ENCODE measurements around the gene LRRC59. TPM values are rescaled to one million over a fixed set of nuclear protein-coding genes. Genes with fewer than 3 reads are reported as not detected.

LRRC59 gene
- total and polyA plus RNA-seq, 2 donors (not counting 1 experiment from before 2014, with no cell fraction given) = 27.7 to 31.2 TPM

GRCh38 chr17:50332196-50332595, 65.1 kb downstream of the LRRC59 start:
- H3K4me1 Mint-ChIP-seq = no peaks in the 10 kb centered on the region
- no peak overlapping the region for H3K9ac ChIP-seq (ENCODE audit: low read length)
- no peaks in the 10 kb centered on the region for H3K36me3 ChIP-seq (replicated peaks in 1 of 2; ENCODE audit: control extremely low read depth in 1 of 2, control insufficient read depth in 1 of 2, extremely low read depth in 1 of 2, insufficient read depth in 2 of 2, low read length in 1 of 2)
- no peak overlapping the region for H3K4me2 ChIP-seq (replicated peaks; ENCODE audit: low read depth, low read length, poor library complexity, severe bottlenecking)
- H3K27ac ChIP-seq (ENCODE audit: low read length in 2 of 2) = no peak overlapping the region
- no peak overlapping the region for H2AFZ ChIP-seq (ENCODE audit: insufficient read depth, low read depth, low read length, poor library complexity, severe bottlenecking)
- no peak overlapping the region for H3K4me3 ChIP-seq (ENCODE audit: control extremely low read depth in 1 of 5, extremely low read depth in 1 of 5, insufficient read depth in 1 of 5, low read depth in 2 of 5, low read length in 4 of 5)
- ATAC-seq (ENCODE audit: low read depth) (no peak), DNase-seq (no peak)
- H4K20me1 ChIP-seq (ENCODE audit: control insufficient read depth, insufficient read depth, low read length, poor library complexity, severe bottlenecking) = no peaks in the 10 kb centered on the region
- H3K4me3 Mint-ChIP-seq = no peak overlapping the region
- H3K79me2 ChIP-seq (ENCODE audit: control insufficient read depth, insufficient read depth, low read length) = no peaks in the 10 kb centered on the region
- no peak overlapping the region for H3K27ac Mint-ChIP-seq
- ChIA-PET POLR2A (no interaction called here), CTCF (no interaction called here)
- H3K27me3 ChIP-seq (replicated peaks in 1 of 4; ENCODE audit: control extremely low read depth in 1 of 4, control insufficient read depth in 3 of 4, insufficient read depth in 4 of 4, low read length in 3 of 4) = peaks cover 0 to 3% (median 0%) of the 10 kb centered on the region in 4 experiments
- TF ChIP-seq CTCF (IDR thresholded peaks at IDR 0.05) (no peak), EZH2 (IDR thresholded peaks at IDR 0.05; ENCODE audit: borderline replicate concordance, insufficient read depth, low read depth, low read length, poor library complexity, severe bottlenecking) (no peak)
- no peaks in the 10 kb centered on the region for H3K9me3 Mint-ChIP-seq (ENCODE audit: insufficient read depth)
- WGBS (ENCODE audit: insufficient coverage) = 76% methylated on average over 5 of the region's 6 CpGs
- intact Hi-C loops (cut with micrococcal nuclease) = no loop called here
- H3K27me3 Mint-ChIP-seq = peaks cover 12% of the 10 kb centered on the region
- H3K4me1 ChIP-seq (ENCODE audit: control insufficient read depth in 2 of 2, insufficient read depth in 2 of 2, low read length in 2 of 2) = no peaks in the 10 kb centered on the region
- peaks cover 0 to 3% (median 0%) of the 10 kb centered on the region in 3 donors for H3K9me3 ChIP-seq (ENCODE audit: control extremely low read depth in 1 of 3, control insufficient read depth in 2 of 3, insufficient read depth in 1 of 3, low read length in 2 of 3)

Small RNA genes lying within 50 kb of the gene (small RNA-seq; reads per million reads assigned to genes)
- not detected for gene RF00019 (ENCODE audit: insufficient read length, low read depth, low replicate concordance)

Other genes with a start within 250 kb of the LRRC59 start
- 217 and 220 TPM in 2 replicates for gene PPP1R9B, start 246.8 kb downstream of the LRRC59 start, total RNA-seq
- 80.7 and 123 TPM in 2 replicates for gene PPP1R9B, start 246.8 kb downstream of the LRRC59 start, polyA plus RNA-seq
- 3.8 and 4.4 TPM in 2 replicates for gene SGCA, start 231.5 kb downstream of the LRRC59 start, total RNA-seq
- 4.5 and 6.0 TPM in 2 replicates for gene SGCA, start 231.5 kb downstream of the LRRC59 start, polyA plus RNA-seq
- gene COL1A1, start 195.9 kb downstream of the LRRC59 start, total RNA-seq = 9.1 and 11.6 TPM in 2 replicates
- gene COL1A1, start 195.9 kb downstream of the LRRC59 start, polyA plus RNA-seq = 0.66 and 8.4 TPM in 2 replicates
- gene TMEM92, start 123.1 kb downstream of the LRRC59 start, total RNA-seq = not detected in 2 replicates
- not detected in 2 replicates for gene TMEM92, start 123.1 kb downstream of the LRRC59 start, polyA plus RNA-seq
- 29.9 and 30.3 TPM in 2 replicates for gene XYLT2, start 51.4 kb downstream of the LRRC59 start, total RNA-seq
- 15.5 and 21.5 TPM in 2 replicates for gene XYLT2, start 51.4 kb downstream of the LRRC59 start, polyA plus RNA-seq
- gene MRPL27, start 24.3 kb downstream of the LRRC59 start, total RNA-seq = 33.5 and 40.2 TPM in 2 replicates
- gene MRPL27, start 24.3 kb downstream of the LRRC59 start, polyA plus RNA-seq = 19.8 and 32.5 TPM in 2 replicates
- 2.3 and 3.4 TPM in 2 replicates for gene EME1, start 24.3 kb downstream of the LRRC59 start, total RNA-seq
- gene EME1, start 24.3 kb downstream of the LRRC59 start, polyA plus RNA-seq = 1.6 and 3.0 TPM in 2 replicates
- 66.1 and 82.6 TPM in 2 replicates for gene ACSF2, start 28.7 kb upstream of the LRRC59 start, total RNA-seq
- 59.6 and 62.1 TPM in 2 replicates for gene ACSF2, start 28.7 kb upstream of the LRRC59 start, polyA plus RNA-seq
- gene CHAD, start 71.4 kb upstream of the LRRC59 start, total RNA-seq = 3.5 and 3.9 TPM in 2 replicates
- 1.4 and 4.4 TPM in 2 replicates for gene CHAD, start 71.4 kb upstream of the LRRC59 start, polyA plus RNA-seq
- gene RSAD1, start 81.3 kb upstream of the LRRC59 start, total RNA-seq = 52.9 and 53.4 TPM in 2 replicates
- gene RSAD1, start 81.3 kb upstream of the LRRC59 start, polyA plus RNA-seq = 53.2 and 63.9 TPM in 2 replicates
- 5.1 and 5.5 TPM in 2 replicates for gene MYCBPAP, start 110.9 kb upstream of the LRRC59 start, total RNA-seq
- 0.45 and 1.9 TPM in 2 replicates for gene MYCBPAP, start 110.9 kb upstream of the LRRC59 start, polyA plus RNA-seq
- gene EPN3, start 135.2 kb upstream of the LRRC59 start, total RNA-seq = not detected in 2 replicates
- gene EPN3, start 135.2 kb upstream of the LRRC59 start, polyA plus RNA-seq = not detected in 2 replicates
- gene SPATA20, start 149.7 kb upstream of the LRRC59 start, total RNA-seq = 68.5 and 72.2 TPM in 2 replicates
- gene SPATA20, start 149.7 kb upstream of the LRRC59 start, polyA plus RNA-seq = 18.9 and 61.7 TPM in 2 replicates
- gene CACNA1G, start 163.2 kb upstream of the LRRC59 start, total RNA-seq = 0.05 and 0.12 TPM in 2 replicates
- not detected in 2 replicates for gene CACNA1G, start 163.2 kb upstream of the LRRC59 start, polyA plus RNA-seq
- 0.05 and 0.44 TPM in 2 replicates for gene ABCC3, start 237.4 kb upstream of the LRRC59 start, total RNA-seq
- 0.37 and 0.60 TPM in 2 replicates for gene ABCC3, start 237.4 kb upstream of the LRRC59 start, polyA plus RNA-seq

All from B cell (primary cell).